Upper lobe of left lung (tissue), 6 donors: Measurements from ENCODE around the gene RFXAP. TPM values are rescaled to one million over a fixed set of nuclear protein-coding genes. Genes with fewer than 3 reads are reported as not detected.

Experiments
- ATAC-seq, 2 donors: fragments of 200-7000 bp; cut with Tn5 transposase; one replicate each; pipeline ENCODE4 v1.9.1; 2022; ENCODE audit warnings: mild to moderate bottlenecking in 2 of 2, moderate library complexity in 2 of 2; ENCODE audit not compliant: low FRiP score in 2 of 2
- DNase-seq, 2 donors: peaks; one replicate each; pipeline ENCODE4 v3.0.0-alpha.2; 2019 to 2020
- H3K27ac ChIP-seq, 4 donors: fragments of 200-600 bp; sonication (generic); one replicate each; pipeline ENCODE4 v1.5.1; 2016 to 2019
- H3K27me3 ChIP-seq, 4 donors: fragments of 200-600 bp; sonication (generic); one replicate each; pipeline ENCODE4 v1.5.1; 2017 to 2019
- H3K36me3 ChIP-seq, 4 donors: fragments of 200-600 bp; sonication (generic); one replicate each; pipeline ENCODE4 v1.5.1; 2016 to 2019
- H3K4me1 ChIP-seq, 4 donors: fragments of 200-600 bp; sonication (generic); one replicate each; pipeline ENCODE4 v1.5.1; 2018 to 2019
- H3K4me3 ChIP-seq, 4 donors: fragments of 200-600 bp; sonication (generic); one replicate each; pipeline ENCODE4 v1.5.1; 2017 to 2019; ENCODE audit warnings: mild to moderate bottlenecking in 2 of 4, moderate library complexity in 1 of 4
- H3K9me3 ChIP-seq, 4 donors: fragments of 200-600 bp; sonication (generic); one replicate each; pipeline ENCODE4 v1.5.1; 2018 to 2019
- CTCF ChIP-seq, 6 experiments: fragments of 450-650 bp in 4 of 6; fragments of 200-600 bp in 2 of 6; sonication (generic) in 2 of 6; IDR thresholded peaks; one replicate each; pipeline ENCODE4 v1.5.1; 2016 to 2019; ENCODE audit warnings: antibody characterized with exemption in 6 of 6
- EP300 ChIP-seq, 4 donors: sonication (generic); formaldehyde crosslinking; IDR thresholded peaks; one replicate each; pipeline ENCODE4 v1.5.1; 2017; ENCODE audit warnings: antibody characterized with exemption in 4 of 4, control low read depth in 2 of 4
- POLR2A ChIP-seq, 4 donors: fragments of 450-650 bp; IDR thresholded peaks; one replicate each; pipeline ENCODE4 v1.5.1; 2016 to 2017; ENCODE audit warnings: antibody characterized with exemption in 4 of 4, mild to moderate bottlenecking in 2 of 4
- POLR2AphosphoS5 ChIP-seq, 2 donors: sonication (generic); formaldehyde crosslinking; IDR thresholded peaks; one replicate each; pipeline ENCODE4 v1.5.1; 2017; ENCODE audit warnings: antibody characterized with exemption in 2 of 2
- WGBS, 2 donors: methylation state at CpG; one replicate each; pipeline ENCODE4 v1.1.5; 2017 to 2018; 5-methylcytosine and 5-hydroxymethylcytosine counted together
- total RNA-seq, 6 donors: library from RNA; depleted of rRNA in 4 of 6; stranded (reverse); fragments of >200 nt in 4 of 6; gene quantifications; one replicate each; pipeline versions ENCODE4 v1.1.0 to v1.2.1, GENCODE V29; 2016 to 2021
- donor health status: DM: no; HTN: no; CAD: no; lungs with moderate emphysema.
- donor health status: DM: no; HTN: yes; CAD: no; lungs with severe emphysema.

Gene RFXAP
- total RNA-seq, 6 donors from 2014 or later: 4.3 to 12.0 (median 6.7) TPM

GRCh38 chr13:36788276-36788675, 30.7 kb upstream of the RFXAP start:
- H3K9me3 ChIP-seq: no peaks in the 10 kb centered on the region
- no peaks in the 10 kb centered on the region for H3K4me1 ChIP-seq
- no peak overlapping the region for H3K27ac ChIP-seq
- H3K36me3 ChIP-seq: no peaks in the 10 kb centered on the region
- WGBS, 2 donors: 88 to 93% methylated on average over 4 of the region's 4 CpGs
- DNase-seq (no peak), ATAC-seq (no peak)
- no peak for TF ChIP-seq EP300 (IDR thresholded peaks at IDR 0.05)
- TF ChIP-seq POLR2AphosphoS5 (IDR thresholded peaks at IDR 0.05): no peak
- TF ChIP-seq POLR2A (IDR thresholded peaks at IDR 0.05): no peak
- no peak for TF ChIP-seq CTCF (IDR thresholded peaks at IDR 0.05)
- H3K27me3 ChIP-seq: no peaks in the 10 kb centered on the region
- no peak overlapping the region for H3K4me3 ChIP-seq

DNA sequence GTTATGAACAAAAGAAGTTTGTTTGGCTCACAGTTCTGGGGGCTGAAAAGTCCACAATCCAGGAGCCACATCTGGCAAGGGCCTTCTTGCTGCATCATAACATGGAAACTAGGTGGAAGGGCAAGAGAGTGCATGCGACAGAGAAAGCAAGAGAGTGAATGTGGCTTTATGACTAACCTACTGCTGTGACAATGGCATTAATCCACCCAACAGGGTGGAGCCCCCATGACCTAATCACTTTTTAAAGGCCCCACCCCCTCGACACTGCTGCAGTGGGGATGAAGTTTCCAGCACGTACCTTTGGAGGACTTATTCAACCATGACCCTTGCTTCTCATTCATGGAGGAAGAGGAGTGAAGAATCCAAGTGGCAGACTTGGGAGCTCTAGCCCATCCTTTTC, 30.0 kb upstream of the RFXAP start:
- no peak for ATAC-seq

GRCh38 chr13:36789730-36790129, 29.3 kb upstream of the RFXAP start:
- Histone ChIP-seq H3K27ac (no peak overlapping the region), H3K4me3 (no peak overlapping the region), H3K27me3 (no peaks in the 10 kb centered on the region), H3K36me3 (no peaks in the 10 kb centered on the region), H3K4me1 (no peaks in the 10 kb centered on the region), H3K9me3 (no peaks in the 10 kb centered on the region)
- 96 to 98% methylated on average over 4 of the region's 4 CpGs for WGBS, 2 donors
- ATAC-seq (no peak), DNase-seq (no peak)
- no peak for TF ChIP-seq CTCF (IDR thresholded peaks at IDR 0.05)

More for the DNA sequence above, 30.0 kb upstream of the RFXAP start:
- Histone ChIP-seq H3K4me3 (no peak overlapping the region), H3K27me3 (no peaks in the 10 kb centered on the region), H3K27ac (no peak overlapping the region), H3K4me1 (no peaks in the 10 kb centered on the region), H3K9me3 (no peaks in the 10 kb centered on the region), H3K36me3 (no peaks in the 10 kb centered on the region)
- TF ChIP-seq POLR2A (IDR thresholded peaks at IDR 0.05) (no peak), CTCF (IDR thresholded peaks at IDR 0.05) (no peak), POLR2AphosphoS5 (IDR thresholded peaks at IDR 0.05) (no peak), EP300 (IDR thresholded peaks at IDR 0.05) (no peak)
- DNase-seq: no peak
- 85 to 98% methylated on average over 3 of the region's 3 CpGs for WGBS, 2 donors

- no peak overlapping the region for H3K4me3 ChIP-seq
- DNase-seq (no peak), ATAC-seq (no peak)
- H3K9me3 ChIP-seq: no peaks in the 10 kb centered on the region
- no peaks in the 10 kb centered on the region for H3K27me3 ChIP-seq
- H3K36me3 ChIP-seq: no peaks in the 10 kb centered on the region
- H3K4me1 ChIP-seq: no peaks in the 10 kb centered on the region
- TF ChIP-seq POLR2AphosphoS5 (IDR thresholded peaks at IDR 0.05): no peak
- no peak for TF ChIP-seq EP300 (IDR thresholded peaks at IDR 0.05)
- no peak for TF ChIP-seq POLR2A (IDR thresholded peaks at IDR 0.05)
- TF ChIP-seq CTCF (IDR thresholded peaks at IDR 0.05): no peak
- whole genome bisulfite sequencing, 2 donors: 57 to 67% methylated on average over 3 of the region's 3 CpGs
- no peak overlapping the region for H3K27ac ChIP-seq
Measured at GRCh38 chr13:36794706-36795105, 24.3 kb upstream of the RFXAP start.

DNA sequence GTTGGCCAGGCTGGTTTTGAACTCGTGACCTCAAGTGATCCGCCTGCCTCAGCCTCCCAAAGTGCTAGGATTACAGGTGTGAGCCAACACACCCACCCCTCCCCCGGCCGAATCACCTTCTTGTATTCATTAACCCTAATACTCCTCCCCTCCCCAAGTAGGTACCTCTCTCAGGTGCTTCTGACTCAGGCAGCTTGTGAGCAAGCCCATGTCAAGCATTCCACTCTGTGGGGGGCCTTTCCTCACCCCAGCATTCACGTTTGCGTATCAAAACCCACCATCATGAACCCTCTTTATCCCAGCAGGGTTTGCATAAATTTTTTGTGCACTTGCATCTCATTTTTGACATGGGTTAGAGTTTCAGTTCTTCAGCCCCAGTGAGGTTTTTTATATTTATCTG, 23.6 kb upstream of the RFXAP start:
- 75 to 77% methylated on average over 6 of the region's 6 CpGs for WGBS, 2 donors
- DNase-seq: no peak
- Histone ChIP-seq H3K27ac (no peak overlapping the region), H3K36me3 (no peaks in the 10 kb centered on the region), H3K9me3 (no peaks in the 10 kb centered on the region), H3K4me1 (no peaks in the 10 kb centered on the region), H3K4me3 (no peak overlapping the region), H3K27me3 (no peaks in the 10 kb centered on the region)
- no peak for ATAC-seq
- TF ChIP-seq EP300 (IDR thresholded peaks at IDR 0.05): no peak
- TF ChIP-seq POLR2A (IDR thresholded peaks at IDR 0.05): no peak
- no peak for TF ChIP-seq POLR2AphosphoS5 (IDR thresholded peaks at IDR 0.05)
- TF ChIP-seq CTCF (IDR thresholded peaks at IDR 0.05): no peak
